Activated T-helper 1 cell treated with anti-CD3 and anti-CD28 coated beads, Interleukin-2, amount 50 U/mL, for 16 hours (primary cell): ENCODE measurements around the gene MIB2.

Source experiments
- DNase-seq, 2 donors: peaks; one replicate each; pipeline ENCODE4 v3.0.0-alpha.2; 2020; ENCODE audit warnings: low read depth in 1 of 2, low spot score in 1 of 2

Gene MIB2

GRCh38 chr1:1598051-1598719 is 17.1 kb upstream of the MIB2 start:
- no peak for DNase-seq

- DNase-seq: no peak
Measured at GRCh38 chr1:1598720-1599029, 16.6 kb upstream of the MIB2 start.

- DNase-seq: no peak
Measured at GRCh38 chr1:1599030-1599934, 16.0 kb upstream of the MIB2 start.

- no peak for DNase-seq
Measured at GRCh38 chr1:1599935-1600860, 15.1 kb upstream of the MIB2 start, which contains the start of gene FNDC10. FNDC10 (minus strand) TSS chr1:1600135; CDS start chr1:1600015, 120 bp downstream.

- DNase-seq: no peak
Measured at GRCh38 chr1:1600861-1601563, 14.3 kb upstream of the MIB2 start.

GRCh38 chr1:1601564-1602303 is 13.6 kb upstream of the MIB2 start:
- DNase-seq: no peak

- DNase-seq: no peak
Measured at GRCh38 chr1:1602304-1602967, 12.9 kb upstream of the MIB2 start.

- no peak for DNase-seq
Measured at GRCh38 chr1:1602968-1603506, 12.3 kb upstream of the MIB2 start.

- DNase-seq: no peak
Measured at GRCh38 chr1:1603671-1604373, 11.5 kb upstream of the MIB2 start.

GRCh38 chr1:1604374-1605033 is 10.8 kb upstream of the MIB2 start:
- DNase-seq: no peak

- DNase-seq: no peak
Measured at GRCh38 chr1:1605034-1605591, 10.2 kb upstream of the MIB2 start.

GRCh38 chr1:1605724-1606123 is 9.6 kb upstream of the MIB2 start:
- DNase-seq: no peak

GRCh38 chr1:1606232-1606631 is 9.1 kb upstream of the MIB2 start:
- DNase-seq: no peak

GRCh38 chr1:1609822-1610485 is 5.3 kb upstream of the MIB2 start:
- DNase-seq: no peak

GRCh38 chr1:1610796-1611195 is 4.5 kb upstream of the MIB2 start:
- no peak for DNase-seq

- no peak for DNase-seq
Measured at GRCh38 chr1:1612104-1612400, 3.2 kb upstream of the MIB2 start.

- no peak for DNase-seq
Measured at GRCh38 chr1:1613509-1614082, 1.7 kb upstream of the MIB2 start.
